ENCODE data around the gene TRAF5.

TRAF5 gene

GRCh38 chr1:211343607-211344006, 17.0 kb downstream of the TRAF5 start:
- no peak for TF ChIP-seq TSHZ2 (CRISPR knock-in tag; IDR thresholded peaks at IDR 0.05)
- no peak for TF ChIP-seq RARB (CRISPR knock-in tag; IDR thresholded peaks at IDR 0.05)
- TF ChIP-seq TCF4 (CRISPR knock-in tag; IDR thresholded peaks at IDR 0.05; ENCODE audit: borderline replicate concordance), result no peak
- TF ChIP-seq TOX (CRISPR knock-in tag; IDR thresholded peaks at IDR 0.05; ENCODE audit: borderline replicate concordance), result no peak
- no peak for TF ChIP-seq GLIS3 (CRISPR knock-in tag; IDR thresholded peaks at IDR 0.05)
- no peak for TF ChIP-seq OSR1 (CRISPR knock-in tag; IDR thresholded peaks at IDR 0.05)
- no peak for TF ChIP-seq ZNF8 (CRISPR knock-in tag; IDR thresholded peaks at IDR 0.05)
- TF ChIP-seq PPARA (CRISPR knock-in tag; IDR thresholded peaks at IDR 0.05; ENCODE audit: borderline replicate concordance), result no peak
- TF ChIP-seq ARNTL (CRISPR knock-in tag; IDR thresholded peaks at IDR 0.05; ENCODE audit: borderline replicate concordance, low read depth), result no peak
- TF ChIP-seq CREB5 (CRISPR knock-in tag; IDR thresholded peaks at IDR 0.05; ENCODE audit: low read depth), result no peak
- ATAC-seq, result no peak

GRCh38 chr1:211344152-211344618, 17.6 kb downstream of the TRAF5 start:
- no peak for ATAC-seq
- TF ChIP-seq ESRRG (CRISPR knock-in tag; IDR thresholded peaks at IDR 0.05) (no peak), PPARA (CRISPR knock-in tag; IDR thresholded peaks at IDR 0.05; ENCODE audit: borderline replicate concordance) (no peak), ZNF565 (CRISPR knock-in tag; conservative IDR thresholded peaks at IDR 0.05; ENCODE audit: low read depth) (no peak), TSHZ2 (CRISPR knock-in tag; IDR thresholded peaks at IDR 0.05) (no peak), OSR1 (CRISPR knock-in tag; IDR thresholded peaks at IDR 0.05) (no peak), ZFP3 (CRISPR knock-in tag; IDR thresholded peaks at IDR 0.05) (no peak), ISL1 (CRISPR knock-in tag; IDR thresholded peaks at IDR 0.05) (no peak), TCF4 (CRISPR knock-in tag; IDR thresholded peaks at IDR 0.05; ENCODE audit: borderline replicate concordance) (no peak), CSDC2 (CRISPR knock-in tag; IDR thresholded peaks at IDR 0.05) (no peak), ZNF70 (CRISPR knock-in tag; IDR thresholded peaks at IDR 0.05) (no peak), TOX (CRISPR knock-in tag; IDR thresholded peaks at IDR 0.05; ENCODE audit: borderline replicate concordance) (no peak), ZFP30 (CRISPR knock-in tag; IDR thresholded peaks at IDR 0.05) (no peak), SNAI2 (CRISPR knock-in tag; IDR thresholded peaks at IDR 0.05) (no peak)
- TF ChIP-seq, protein P1, sequence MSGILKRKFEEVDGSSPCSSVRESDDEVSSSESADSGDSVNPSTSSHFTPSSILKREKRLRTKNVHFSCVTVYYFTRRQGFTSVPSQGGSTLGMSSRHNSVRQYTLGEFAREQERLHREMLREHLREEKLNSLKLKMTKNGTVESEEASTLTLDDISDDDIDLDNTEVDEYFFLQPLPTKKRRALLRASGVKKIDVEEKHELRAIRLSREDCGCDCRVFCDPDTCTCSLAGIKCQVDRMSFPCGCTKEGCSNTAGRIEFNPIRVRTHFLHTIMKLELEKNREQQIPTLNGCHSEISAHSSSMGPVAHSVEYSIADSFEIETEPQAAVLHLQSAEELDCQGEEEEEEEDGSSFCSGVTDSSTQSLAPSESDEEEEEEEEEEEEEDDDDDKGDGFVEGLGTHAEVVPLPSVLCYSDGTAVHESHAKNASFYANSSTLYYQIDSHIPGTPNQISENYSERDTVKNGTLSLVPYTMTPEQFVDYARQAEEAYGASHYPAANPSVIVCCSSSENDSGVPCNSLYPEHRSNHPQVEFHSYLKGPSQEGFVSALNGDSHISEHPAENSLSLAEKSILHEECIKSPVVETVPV (CRISPR knock-in tag; IDR thresholded peaks at IDR 0.05), result no peak
- TF ChIP-seq, protein P2, sequence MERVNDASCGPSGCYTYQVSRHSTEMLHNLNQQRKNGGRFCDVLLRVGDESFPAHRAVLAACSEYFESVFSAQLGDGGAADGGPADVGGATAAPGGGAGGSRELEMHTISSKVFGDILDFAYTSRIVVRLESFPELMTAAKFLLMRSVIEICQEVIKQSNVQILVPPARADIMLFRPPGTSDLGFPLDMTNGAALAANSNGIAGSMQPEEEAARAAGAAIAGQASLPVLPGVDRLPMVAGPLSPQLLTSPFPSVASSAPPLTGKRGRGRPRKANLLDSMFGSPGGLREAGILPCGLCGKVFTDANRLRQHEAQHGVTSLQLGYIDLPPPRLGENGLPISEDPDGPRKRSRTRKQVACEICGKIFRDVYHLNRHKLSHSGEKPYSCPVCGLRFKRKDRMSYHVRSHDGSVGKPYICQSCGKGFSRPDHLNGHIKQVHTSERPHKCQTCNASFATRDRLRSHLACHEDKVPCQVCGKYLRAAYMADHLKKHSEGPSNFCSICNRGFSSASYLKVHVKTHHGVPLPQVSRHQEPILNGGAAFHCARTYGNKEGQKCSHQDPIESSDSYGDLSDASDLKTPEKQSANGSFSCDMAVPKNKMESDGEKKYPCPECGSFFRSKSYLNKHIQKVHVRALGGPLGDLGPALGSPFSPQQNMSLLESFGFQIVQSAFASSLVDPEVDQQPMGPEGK (CRISPR knock-in tag; IDR thresholded peaks at IDR 0.05; ENCODE audit: borderline replicate concordance), result no peak

DNA sequence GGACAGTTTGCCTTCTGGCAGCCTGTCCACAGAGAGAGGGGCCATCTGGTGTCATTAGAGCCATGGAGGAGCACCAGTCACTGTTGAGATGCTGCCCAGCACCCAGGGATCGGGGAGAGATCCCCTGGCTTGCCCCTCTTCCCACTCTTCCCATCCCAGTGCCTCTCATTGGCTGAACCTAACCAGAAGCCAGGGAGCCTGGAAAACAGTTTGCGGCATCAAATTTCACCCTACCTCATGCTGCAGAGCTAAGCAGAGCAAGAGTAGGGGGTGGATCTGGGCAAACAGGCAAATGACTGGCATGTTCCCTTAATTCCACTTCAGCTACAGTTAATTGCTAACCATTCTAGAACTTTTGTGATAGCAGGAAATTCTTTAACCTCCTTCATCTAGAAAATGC, 19.1 kb downstream of the TRAF5 start:
- ATAC-seq, result peak; percentile 94
- TF ChIP-seq TSHZ2 (CRISPR knock-in tag; IDR thresholded peaks at IDR 0.05), result no peak
- TF ChIP-seq POU6F1 (CRISPR knock-in tag; IDR thresholded peaks at IDR 0.05; ENCODE audit: borderline replicate concordance, low read depth), result no peak
- no peak for TF ChIP-seq ARNTL (CRISPR knock-in tag; IDR thresholded peaks at IDR 0.05; ENCODE audit: borderline replicate concordance, low read depth)

All from SK-N-SH treated with all-trans-retinoic acid at 6 μM for 48 hours (cell line).